B cell (primary cell): Measurements from ENCODE around the gene CSNK2A2. TPM values are rescaled to one million over a fixed set of nuclear protein-coding genes. Genes with fewer than 3 reads are reported as not detected.

Experiments
- ATAC-seq: fragments of 200-7000 bp; cut with Tn5 transposase; one replicate; pipeline ENCODE4 v1.10.0; 2021; ENCODE audit warnings: low read depth, mild to moderate bottlenecking, moderate number of reproducible peaks, moderate library complexity
- CTCF ChIA-PET: fragments of 350-600 bp; sonication (Branson Sonifier 250); formaldehyde crosslinking; loops from one replicate; lab custom pipeline; 2021; ENCODE audit warnings: antibody characterized with exemption, inconsistent platforms; lab: Charles Lee
- POLR2A ChIA-PET: fragments of 350-600 bp; sonication (Branson Sonifier 250); formaldehyde crosslinking; loops from one replicate; lab custom pipeline; 2021; ENCODE audit warnings: antibody characterized with exemption; lab: Charles Lee
- DNase-seq: peaks from one replicate; pipeline ENCODE4 v3.0.0; 2013
- H2AFZ ChIP-seq: 2 replicates; pipeline ENCODE4 v1.6.1; 2012; ENCODE audit warnings: mild to moderate bottlenecking, low read depth, low read length; ENCODE audit not compliant: insufficient read depth, poor library complexity, severe bottlenecking
- H3K27ac ChIP-seq, 2 donors: 1 replicate in 1 of 2; 2 replicates in 1 of 2; pipeline ENCODE4 v1.5.1; 2012 to 2013; ENCODE audit warnings: low read length in 2 of 2, mild to moderate bottlenecking in 2 of 2, moderate library complexity in 1 of 2
- H3K27me3 ChIP-seq, 4 experiments: fragments of 200-600 bp in 1 of 4; sonication (generic) in 1 of 4; replicated peaks in 1 of 4; 1 replicate in 2 of 4; 2 replicates in 2 of 4; pipeline versions ENCODE4 v1.6.1 to v1.7.0; 2013 to 2016; ENCODE audit warnings: low read length in 3 of 4, mild to moderate bottlenecking in 2 of 4, mixed read lengths in 1 of 4, moderate library complexity in 1 of 4; ENCODE audit not compliant: insufficient read depth in 4 of 4, control insufficient read depth in 3 of 4; ENCODE audit errors: control extremely low read depth in 1 of 4
- H3K36me3 ChIP-seq, 2 experiments: replicated peaks in 1 of 2; 1 replicate in 1 of 2; 2 replicates in 1 of 2; pipeline versions ENCODE4 v1.6.1 to v1.7.1; 2013; ENCODE audit warnings: low read length in 1 of 2; ENCODE audit not compliant: insufficient read depth in 2 of 2, control insufficient read depth in 1 of 2; ENCODE audit errors: control extremely low read depth in 1 of 2, extremely low read depth in 1 of 2
- H3K4me1 ChIP-seq, 2 donors: fragments of 200-600 bp in 1 of 2; sonication (generic) in 1 of 2; 1 replicate in 1 of 2; 2 replicates in 1 of 2; pipeline versions ENCODE4 v1.5.1 to v1.6.1; 2013 to 2017; ENCODE audit warnings: low read length in 2 of 2; ENCODE audit not compliant: control insufficient read depth in 2 of 2, insufficient read depth in 2 of 2
- H3K4me2 ChIP-seq: replicated peaks from 2 replicates; pipeline ENCODE3; 2012; ENCODE audit warnings: mild to moderate bottlenecking, low read depth, low read length; ENCODE audit not compliant: poor library complexity, severe bottlenecking
- H3K4me3 ChIP-seq, 5 experiments: fragments of 200-600 bp in 1 of 5; sonication (generic) in 1 of 5; 1 replicate in 3 of 5; 2 replicates in 2 of 5; pipeline versions ENCODE4 v1.5.1 to v1.7.0; 2011 to 2016; ENCODE audit warnings: low read length in 4 of 5, mild to moderate bottlenecking in 4 of 5, low read depth in 2 of 5, control low read depth in 1 of 5, moderate library complexity in 1 of 5; ENCODE audit not compliant: insufficient read depth in 1 of 5; ENCODE audit errors: control extremely low read depth in 1 of 5, extremely low read depth in 1 of 5
- H3K79me2 ChIP-seq: fragments of 200-600 bp; sonication (generic); one replicate; pipeline ENCODE4 v1.6.0; 2016; ENCODE audit warnings: low read length; ENCODE audit not compliant: control insufficient read depth, insufficient read depth
- H3K9ac ChIP-seq: fragments of 200-600 bp; sonication (generic); 2 replicates; pipeline ENCODE4 v1.6.1; 2017; ENCODE audit warnings: mild to moderate bottlenecking, low read length, moderate library complexity
- H3K9me3 ChIP-seq, 3 donors: one replicate each; pipeline versions ENCODE4 v1.6.1 to v1.7.1; 2013; ENCODE audit warnings: low read length in 2 of 3; ENCODE audit not compliant: control insufficient read depth in 2 of 3, insufficient read depth in 1 of 3; ENCODE audit errors: control extremely low read depth in 1 of 3
- H4K20me1 ChIP-seq: 2 replicates; pipeline ENCODE4 v1.6.0; 2012; ENCODE audit warnings: mild to moderate bottlenecking, low read length; ENCODE audit not compliant: insufficient read depth, control insufficient read depth, poor library complexity, severe bottlenecking
- H3K27ac Mint-ChIP-seq: one replicate; pipeline ENCODE4 v1.8.0; 2021; ENCODE audit warnings: mixed read lengths
- H3K27me3 Mint-ChIP-seq: one replicate; pipeline ENCODE4 v1.8.0; 2021; ENCODE audit warnings: mixed read lengths
- H3K4me1 Mint-ChIP-seq: one replicate; pipeline ENCODE4 v1.8.0; 2021; ENCODE audit warnings: mixed read lengths
- H3K4me3 Mint-ChIP-seq: one replicate; pipeline ENCODE4 v1.8.0; 2021; ENCODE audit warnings: mixed read lengths
- H3K9me3 Mint-ChIP-seq: one replicate; pipeline ENCODE4 v1.8.0; 2022; ENCODE audit warnings: mixed read lengths; ENCODE audit not compliant: insufficient read depth
- EZH2 ChIP-seq: IDR thresholded peaks from 2 replicates; pipeline ENCODE4 v1.6.1; 2012; ENCODE audit warnings: borderline replicate concordance, low read depth, mild to moderate bottlenecking, moderate library complexity, low read length; ENCODE audit not compliant: insufficient read depth, poor library complexity, severe bottlenecking
- WGBS: methylation state at CpG from one replicate; pipeline ENCODE4 v1.1.5; 2013; ENCODE audit warnings: missing lambda C conversion rate; ENCODE audit not compliant: insufficient coverage; 5-methylcytosine and 5-hydroxymethylcytosine counted together
- intact Hi-C: fragments of 100-400 bp; cut with micrococcal nuclease; formaldehyde crosslinking; loops from one replicate; pipeline ENCODE4 v1.10.0; 2022
- polyA plus RNA-seq: library from polyadenylated mRNA; depleted of rRNA; stranded (reverse); fragments of >200 nt; gene quantifications from 2 replicates; pipeline ENCODE4 v1.2.3, GENCODE V29; 2012
- total RNA-seq, 2 donors: library from RNA; stranded (reverse); fragments of 120-200 nt in 1 of 2; gene quantifications; 1 replicate in 1 of 2; 2 replicates in 1 of 2; pipeline versions ENCODE4 v1.2.3 to v1.2.4, GENCODE V29; 2013 to 2022
- TF ChIP-seq, protein P1 (sequence below): fragments of 200-600 bp; IDR thresholded peaks from one replicate; pipeline ENCODE4 v1.8.0; 2022; ENCODE audit warnings: antibody characterized with exemption, mild to moderate bottlenecking

CSNK2A2 gene
- total and polyA plus RNA-seq, 2 donors (not counting 1 experiment from before 2014, with no cell fraction given): 21.3 to 69.4 TPM

DNA sequence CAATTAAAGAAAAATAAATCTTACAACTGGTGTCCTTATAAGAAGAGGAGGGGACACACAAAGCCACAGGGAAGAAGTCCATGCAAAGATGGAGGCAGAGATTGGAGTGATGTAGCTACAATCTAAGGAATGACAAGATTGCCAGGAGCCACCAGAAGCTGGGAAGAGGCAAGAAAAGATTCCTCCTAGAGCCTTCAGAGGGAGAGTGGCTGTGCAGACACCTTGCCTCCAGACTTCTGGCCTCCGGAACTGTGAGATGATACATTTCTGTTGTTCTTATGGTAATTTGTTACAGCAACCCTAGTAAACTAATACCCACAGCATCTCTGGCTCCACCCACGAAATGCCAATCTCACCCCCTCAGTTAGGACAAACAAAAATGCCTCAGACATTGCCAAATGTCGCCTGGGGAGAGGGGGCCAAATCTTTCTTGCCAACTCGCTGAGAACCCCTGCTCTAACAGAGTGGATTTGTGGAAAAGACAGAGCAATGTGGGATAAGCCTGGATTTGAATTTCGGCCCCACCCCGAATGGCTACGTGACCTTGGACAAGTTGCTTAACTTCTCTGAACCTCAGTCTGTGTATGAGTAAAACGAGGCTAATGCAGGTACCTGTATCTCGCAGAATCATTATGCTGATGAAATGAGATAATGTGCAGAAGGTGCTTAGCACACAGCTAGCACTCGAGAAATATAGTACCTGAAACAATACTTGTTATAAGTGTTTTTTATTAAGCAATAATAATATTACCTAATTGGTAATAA is 37.1 kb upstream of the CSNK2A2 start:
- Histone ChIP-seq H3K36me3 (no peaks in the 10 kb centered on the region), H2AFZ (no peak overlapping the region), H3K4me3 (no peak overlapping the region), H3K4me2 (no peak overlapping the region), H3K4me1 (peaks cover 11 to 13% of the 10 kb centered on the region in 2 donors), H4K20me1 (no peaks in the 10 kb centered on the region), H3K27ac (no peak overlapping the region), H3K9ac (no peak overlapping the region), H3K79me2 (no peaks in the 10 kb centered on the region), H3K27me3 (peaks cover 0 to 21% (median 3%) of the 10 kb centered on the region in 4 experiments), H3K9me3 (no peaks in the 10 kb centered on the region)
- POLR2A ChIA-PET: no interaction called here
- Mint-ChIP-seq H3K4me1 (peaks cover 13% of the 10 kb centered on the region), H3K27ac (no peak overlapping the region), H3K9me3 (no peaks in the 10 kb centered on the region), H3K27me3 (peaks cover 26% of the 10 kb centered on the region), H3K4me3 (no peak overlapping the region)
- 86% methylated on average over 8 of the region's 10 CpGs for WGBS
- DNase-seq (no peak), ATAC-seq (no peak)
- intact Hi-C loops: no loop called here
- CTCF ChIA-PET: no interaction called here
- no peak for TF ChIP-seq EZH2
- TF ChIP-seq, protein P1, sequence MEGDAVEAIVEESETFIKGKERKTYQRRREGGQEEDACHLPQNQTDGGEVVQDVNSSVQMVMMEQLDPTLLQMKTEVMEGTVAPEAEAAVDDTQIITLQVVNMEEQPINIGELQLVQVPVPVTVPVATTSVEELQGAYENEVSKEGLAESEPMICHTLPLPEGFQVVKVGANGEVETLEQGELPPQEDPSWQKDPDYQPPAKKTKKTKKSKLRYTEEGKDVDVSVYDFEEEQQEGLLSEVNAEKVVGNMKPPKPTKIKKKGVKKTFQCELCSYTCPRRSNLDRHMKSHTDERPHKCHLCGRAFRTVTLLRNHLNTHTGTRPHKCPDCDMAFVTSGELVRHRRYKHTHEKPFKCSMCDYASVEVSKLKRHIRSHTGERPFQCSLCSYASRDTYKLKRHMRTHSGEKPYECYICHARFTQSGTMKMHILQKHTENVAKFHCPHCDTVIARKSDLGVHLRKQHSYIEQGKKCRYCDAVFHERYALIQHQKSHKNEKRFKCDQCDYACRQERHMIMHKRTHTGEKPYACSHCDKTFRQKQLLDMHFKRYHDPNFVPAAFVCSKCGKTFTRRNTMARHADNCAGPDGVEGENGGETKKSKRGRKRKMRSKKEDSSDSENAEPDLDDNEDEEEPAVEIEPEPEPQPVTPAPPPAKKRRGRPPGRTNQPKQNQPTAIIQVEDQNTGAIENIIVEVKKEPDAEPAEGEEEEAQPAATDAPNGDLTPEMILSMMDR: no peak

DNA sequence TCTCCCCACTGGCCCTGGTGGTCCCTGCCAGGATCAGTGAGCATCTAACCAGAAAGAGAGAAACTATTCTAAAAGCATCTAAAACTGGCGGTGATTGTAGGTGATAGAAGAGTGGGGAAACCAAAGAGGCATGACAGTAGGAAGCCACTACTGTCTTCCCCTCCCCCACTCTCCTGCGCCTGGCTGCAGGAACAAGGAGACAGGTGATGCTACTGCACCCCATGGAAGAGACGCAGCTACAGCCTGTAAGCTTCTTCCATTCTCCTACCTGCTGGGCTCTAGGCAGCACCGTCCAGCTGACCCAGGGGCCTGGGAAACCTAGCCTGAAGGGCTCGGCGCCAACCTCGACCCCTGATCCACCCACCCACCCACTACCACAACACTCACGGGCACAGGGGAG is 32.4 kb upstream of the CSNK2A2 start:
- no peaks in the 10 kb centered on the region for H3K79me2 ChIP-seq
- H2AFZ ChIP-seq: no peak overlapping the region
- H3K4me1 ChIP-seq: no peaks in the 10 kb centered on the region
- no peak overlapping the region for H3K4me3 ChIP-seq
- Mint-ChIP-seq H3K4me1 (no peaks in the 10 kb centered on the region), H3K9me3 (no peaks in the 10 kb centered on the region), H3K27me3 (peaks cover 20% of the 10 kb centered on the region), H3K27ac (no peak overlapping the region), H3K4me3 (no peak overlapping the region)
- no peak for ATAC-seq
- H3K9ac ChIP-seq: no peak overlapping the region
- intact Hi-C loops: no loop called here
- POLR2A ChIA-PET: no interaction called here
- TF ChIP-seq, protein P1: no peak
- no peak for TF ChIP-seq EZH2
- H3K4me2 ChIP-seq: no peak overlapping the region
- no peaks in the 10 kb centered on the region for H3K36me3 ChIP-seq
- 100% methylated on average over 1 of the region's 8 CpGs for WGBS
- H3K9me3 ChIP-seq: no peaks in the 10 kb centered on the region
- peaks cover 0 to 8% (median 0%) of the 10 kb centered on the region in 4 experiments for H3K27me3 ChIP-seq
- H3K27ac ChIP-seq: no peak overlapping the region
- no peaks in the 10 kb centered on the region for H4K20me1 ChIP-seq
- CTCF ChIA-PET: no interaction called here
- no peak for DNase-seq
